Tibial nerve (tissue), 4 donors: ENCODE results near the gene IFI44L. TPM values are rescaled to one million over a fixed set of nuclear protein-coding genes. Genes with fewer than 3 reads are reported as not detected.

Experiments
- DNase-seq, 2 donors: peaks; one replicate each; pipeline ENCODE4 v3.0.0-alpha.2; 2019; ENCODE audit warnings: low spot score in 2 of 2
- H3K27ac ChIP-seq, 4 donors: fragments of 200-600 bp; sonication (generic) in 3 of 4; one replicate each; pipeline ENCODE4 v1.5.1; 2017 to 2019; ENCODE audit warnings: mild to moderate bottlenecking in 1 of 4
- H3K27me3 ChIP-seq, 2 donors: fragments of 200-600 bp; sonication (generic) in 1 of 2; one replicate each; pipeline versions ENCODE4 v1.5.1 to v1.6.0; 2017 to 2019
- H3K36me3 ChIP-seq, 3 donors: fragments of 200-600 bp; sonication (generic); one replicate each; pipeline ENCODE4 v1.5.1; 2018 to 2019
- H3K4me1 ChIP-seq, 4 donors: fragments of 200-600 bp; sonication (generic) in 3 of 4; one replicate each; pipeline ENCODE4 v1.5.1; 2017 to 2019
- H3K4me3 ChIP-seq, 4 donors: fragments of 200-600 bp; sonication (generic) in 3 of 4; one replicate each; pipeline ENCODE4 v1.5.1; 2017 to 2019; ENCODE audit warnings: mild to moderate bottlenecking in 1 of 4, moderate library complexity in 1 of 4
- H3K9me3 ChIP-seq, 4 donors: fragments of 200-600 bp; sonication (generic) in 3 of 4; one replicate each; pipeline ENCODE4 v1.5.1; 2017 to 2019
- EP300 ChIP-seq, 2 donors: sonication (generic); formaldehyde crosslinking; IDR thresholded peaks; one replicate each; pipeline ENCODE4 v1.6.1; 2017; ENCODE audit warnings: antibody characterized with exemption in 2 of 2, mild to moderate bottlenecking in 1 of 2
- POLR2A ChIP-seq, 2 donors: fragments of 450-650 bp; IDR thresholded peaks; one replicate each; pipeline ENCODE4 v1.6.1; 2017; ENCODE audit warnings: antibody characterized with exemption in 2 of 2, mild to moderate bottlenecking in 2 of 2, moderate library complexity in 2 of 2
- WGBS, 2 donors: methylation state at CpG; one replicate each; pipeline ENCODE4 v1.1.5; 2018; 5-methylcytosine and 5-hydroxymethylcytosine counted together
- total RNA-seq, 4 donors: library from RNA; depleted of rRNA; stranded (reverse); fragments of >200 nt; gene quantifications; one replicate each; pipeline ENCODE4 v1.1.0, GENCODE V29; 2016
- TF ChIP-seq, protein P1 (sequence below), 5 experiments: fragments of 200-600 bp in 3 of 5; fragments of 450-650 bp in 2 of 5; sonication (generic) in 3 of 5; IDR thresholded peaks; one replicate each; pipeline ENCODE4 v1.5.1; 2016 to 2019; ENCODE audit warnings: antibody characterized with exemption in 5 of 5, mild to moderate bottlenecking in 3 of 5, moderate library complexity in 2 of 5

Gene IFI44L
- total RNA-seq, 4 donors from 2014 or later, result 7.3 to 25.8 (median 13.2) TPM

GRCh38 chr1:78650114-78650660, 29.9 kb downstream of the IFI44L start:
- Histone ChIP-seq H3K27ac (peak overlapping the region; percentile 24 to 83 (median 68)), H3K9me3 (peaks cover 0 to 5% (median 0%) of the 10 kb centered on the region in 4 donors), H3K36me3 (peaks cover 0 to 5% (median 0%) of the 10 kb centered on the region in 3 donors), H3K4me3 (peak overlapping the region; percentile 30 to 52 (median 34)), H3K4me1 (peaks cover 0 to 45% (median 11%) of the 10 kb centered on the region in 4 donors), H3K27me3 (no peaks in the 10 kb centered on the region)
- DNase-seq, result no peak
- WGBS, 2 donors, result 25 to 29% methylated on average over 6 of the region's 6 CpGs
- TF ChIP-seq, protein P1, sequence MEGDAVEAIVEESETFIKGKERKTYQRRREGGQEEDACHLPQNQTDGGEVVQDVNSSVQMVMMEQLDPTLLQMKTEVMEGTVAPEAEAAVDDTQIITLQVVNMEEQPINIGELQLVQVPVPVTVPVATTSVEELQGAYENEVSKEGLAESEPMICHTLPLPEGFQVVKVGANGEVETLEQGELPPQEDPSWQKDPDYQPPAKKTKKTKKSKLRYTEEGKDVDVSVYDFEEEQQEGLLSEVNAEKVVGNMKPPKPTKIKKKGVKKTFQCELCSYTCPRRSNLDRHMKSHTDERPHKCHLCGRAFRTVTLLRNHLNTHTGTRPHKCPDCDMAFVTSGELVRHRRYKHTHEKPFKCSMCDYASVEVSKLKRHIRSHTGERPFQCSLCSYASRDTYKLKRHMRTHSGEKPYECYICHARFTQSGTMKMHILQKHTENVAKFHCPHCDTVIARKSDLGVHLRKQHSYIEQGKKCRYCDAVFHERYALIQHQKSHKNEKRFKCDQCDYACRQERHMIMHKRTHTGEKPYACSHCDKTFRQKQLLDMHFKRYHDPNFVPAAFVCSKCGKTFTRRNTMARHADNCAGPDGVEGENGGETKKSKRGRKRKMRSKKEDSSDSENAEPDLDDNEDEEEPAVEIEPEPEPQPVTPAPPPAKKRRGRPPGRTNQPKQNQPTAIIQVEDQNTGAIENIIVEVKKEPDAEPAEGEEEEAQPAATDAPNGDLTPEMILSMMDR (IDR thresholded peaks at IDR 0.05), result no peak

GRCh38 chr1:78651241-78651640, 31.0 kb downstream of the IFI44L start:
- WGBS, 2 donors, result 44 to 46% methylated on average over 12 of the region's 12 CpGs
- no peaks in the 10 kb centered on the region for H3K27me3 ChIP-seq
- peaks cover 0 to 45% (median 11%) of the 10 kb centered on the region in 4 donors for H3K4me1 ChIP-seq
- peaks cover 0 to 14% (median 0%) of the 10 kb centered on the region in 3 donors for H3K36me3 ChIP-seq
- TF ChIP-seq POLR2A (IDR thresholded peaks at IDR 0.05), result no peak
- no peak for TF ChIP-seq EP300 (IDR thresholded peaks at IDR 0.05)
- TF ChIP-seq, protein P1 (IDR thresholded peaks at IDR 0.05), result no peak
- H3K27ac ChIP-seq, result peak overlapping the region; percentile 12 to 83 (median 60)
- peak in 1 of 2 donors; percentile 22 for DNase-seq
- peak overlapping the region; percentile 30 to 52 (median 34) for H3K4me3 ChIP-seq
- peaks cover 0 to 5% (median 0%) of the 10 kb centered on the region in 4 donors for H3K9me3 ChIP-seq

DNA sequence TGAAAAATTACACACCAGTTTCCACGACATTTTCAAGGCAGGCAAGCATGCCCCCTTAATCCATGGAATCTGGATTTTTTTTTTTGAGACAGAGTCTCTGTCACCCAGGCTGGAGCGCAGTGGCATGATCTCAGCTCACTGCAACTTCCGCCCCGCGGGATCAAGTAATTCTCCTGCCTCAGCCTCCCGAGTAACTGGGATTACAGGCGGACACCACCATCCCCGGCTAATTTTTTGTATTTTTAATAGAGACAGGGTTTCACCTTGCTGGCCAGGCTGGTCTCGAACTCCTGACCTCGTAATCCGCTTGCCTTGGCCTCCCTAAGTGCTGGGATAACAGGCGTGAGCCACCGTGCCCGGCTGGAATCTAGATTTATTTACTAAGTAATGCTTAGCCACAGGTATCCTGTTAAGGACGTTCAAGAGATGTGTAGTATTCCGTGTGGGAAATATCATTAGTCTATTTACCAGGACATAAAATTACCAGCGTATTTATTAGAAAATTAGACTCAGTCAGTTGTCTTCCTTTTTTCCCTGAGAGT, 31.8 kb downstream of the IFI44L start:
- Histone ChIP-seq H3K27ac (peak overlapping the region in 2 of 4 donors; percentile 79 to 83), H3K9me3 (peaks cover 0 to 5% (median 0%) of the 10 kb centered on the region in 4 donors), H3K27me3 (no peaks in the 10 kb centered on the region), H3K36me3 (peaks cover 0 to 19% (median 0%) of the 10 kb centered on the region in 3 donors), H3K4me1 (peaks cover 0 to 45% (median 11%) of the 10 kb centered on the region in 4 donors), H3K4me3 (peak overlapping the region in 3 of 4 donors; percentile 30 to 52 (median 34))
- no peak for DNase-seq
- TF ChIP-seq, protein P1 (IDR thresholded peaks at IDR 0.05), result no peak
- TF ChIP-seq POLR2A (IDR thresholded peaks at IDR 0.05), result no peak
- 87 to 91% methylated on average over 17 of the region's 17 CpGs for WGBS, 2 donors

DNA sequence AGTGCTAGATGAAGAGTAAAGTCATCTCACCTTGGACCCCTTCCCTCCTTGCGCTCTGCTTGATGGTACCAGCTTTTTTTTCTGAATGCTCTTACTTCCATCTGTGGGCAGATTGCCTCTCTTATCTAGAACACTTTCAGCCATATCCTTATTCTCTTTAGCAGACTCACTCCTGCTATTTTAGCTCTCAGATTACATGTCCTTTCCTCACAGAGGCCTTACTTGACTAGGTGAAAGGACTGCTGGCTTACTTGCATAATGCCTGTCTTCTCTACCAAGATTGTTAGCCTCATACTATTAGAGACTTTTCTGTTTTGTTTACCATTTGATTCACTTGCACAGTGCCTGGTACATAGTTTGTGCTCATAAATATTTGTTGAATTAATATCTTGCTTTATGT, 38.7 kb downstream of the IFI44L start:
- TF ChIP-seq, protein P1 (IDR thresholded peaks at IDR 0.05), result no peak
- TF ChIP-seq EP300 (IDR thresholded peaks at IDR 0.05) (no peak), POLR2A (IDR thresholded peaks at IDR 0.05) (no peak)
- H3K27me3 ChIP-seq, result no peaks in the 10 kb centered on the region
- no peaks in the 10 kb centered on the region for H3K9me3 ChIP-seq
- no peak overlapping the region for H3K27ac ChIP-seq
- peaks cover 0 to 5% (median under 1%) of the 10 kb centered on the region in 4 donors for H3K4me1 ChIP-seq
- H3K4me3 ChIP-seq, result no peak overlapping the region
- DNase-seq, result no peak
- H3K36me3 ChIP-seq, result peaks cover 0 to 71% (median 0%) of the 10 kb centered on the region in 3 donors
- WGBS, 2 donors, result 91 to 98% methylated on average over 1 of the region's 1 CpG

GRCh38 chr1:78663923-78664322, 43.7 kb downstream of the IFI44L start:
- no peaks in the 10 kb centered on the region for H3K4me1 ChIP-seq
- H3K27ac ChIP-seq, result no peak overlapping the region
- no peaks in the 10 kb centered on the region for H3K9me3 ChIP-seq
- no peak overlapping the region for H3K4me3 ChIP-seq
- no peaks in the 10 kb centered on the region for H3K27me3 ChIP-seq
- DNase-seq, result no peak
- H3K36me3 ChIP-seq, result peaks cover 0 to 63% (median 0%) of the 10 kb centered on the region in 3 donors
- TF ChIP-seq EP300 (IDR thresholded peaks at IDR 0.05) (no peak), POLR2A (IDR thresholded peaks at IDR 0.05) (no peak)
- TF ChIP-seq, protein P1 (IDR thresholded peaks at IDR 0.05), result no peak
- 84 to 92% methylated on average over 2 of the region's 2 CpGs for WGBS, 2 donors
